ENCODE results near the gene SELENOS. TPM values are rescaled to one million over a fixed set of nuclear protein-coding genes. Genes with fewer than 3 reads are reported as not detected.

The SELENOS gene
- total and polyA plus RNA-seq, 2 donors from 2014 or later: 66.0 to 99.0 TPM

Other genes with a start within 250 kb of the SELENOS start
- gene CHSY1, start 25.4 kb downstream of the SELENOS start, total RNA-seq: 41.6 TPM
- 7.2 TPM for gene CHSY1, start 25.4 kb downstream of the SELENOS start, polyA plus RNA-seq (ENCODE audit: insufficient read depth, low read depth, low replicate concordance)
- gene SNRPA1, start 17.8 kb upstream of the SELENOS start, total RNA-seq: 44.9 TPM
- 40.0 TPM for gene SNRPA1, start 17.8 kb upstream of the SELENOS start, polyA plus RNA-seq (ENCODE audit: insufficient read depth, low read depth, low replicate concordance)
- gene PCSK6, start 212.2 kb upstream of the SELENOS start, total RNA-seq: 7.3 TPM
- gene PCSK6, start 212.2 kb upstream of the SELENOS start, polyA plus RNA-seq (ENCODE audit: insufficient read depth, low read depth, low replicate concordance): 3.8 TPM

All from kidney (tissue), 2 donors.